ENCODE measurements around the gene NRXN3.

The NRXN3 gene

DNA sequence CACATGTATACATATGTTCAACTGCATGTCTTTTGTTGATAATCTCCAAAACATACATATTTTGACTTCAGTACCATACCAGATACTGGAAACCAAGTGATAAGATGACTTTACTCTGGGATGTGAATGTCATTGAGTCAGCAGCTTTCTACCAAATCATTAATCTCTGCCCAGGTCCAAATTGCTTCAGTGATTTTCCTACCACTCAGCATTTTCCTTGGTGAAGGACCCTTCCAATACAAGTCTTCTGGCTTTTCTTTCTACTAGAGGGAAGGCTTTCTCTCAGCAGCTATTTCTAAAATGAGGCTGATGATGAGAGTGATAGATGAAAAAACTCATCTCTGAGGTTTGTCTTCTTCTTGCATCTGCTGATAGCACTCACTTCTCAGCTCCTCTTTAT, 1008.5 kb downstream of the NRXN3 start:
- no peak for DNase-seq (ENCODE audit: extremely low read depth in 1 of 2, low read depth in 1 of 2)

DNA sequence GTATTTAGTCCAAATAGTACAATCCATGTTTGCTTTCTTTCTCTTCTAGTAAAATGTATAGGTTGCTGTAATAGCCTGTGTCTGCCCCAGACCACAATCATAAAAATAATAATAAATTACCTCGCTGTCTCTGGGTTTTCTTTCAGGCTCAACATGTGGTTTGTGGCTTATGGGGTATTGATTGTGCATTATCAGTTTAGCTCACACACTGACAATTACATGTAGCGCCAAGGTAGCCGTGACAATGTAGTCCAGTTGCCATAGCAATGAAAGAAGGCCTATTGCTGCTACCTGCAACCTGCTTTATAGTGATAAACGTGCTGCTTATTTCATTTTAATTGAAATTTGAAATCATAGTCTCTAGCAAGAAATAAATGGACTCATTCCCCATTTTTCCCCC, 1009.8 kb downstream of the NRXN3 start:
- no peak for DNase-seq (ENCODE audit: extremely low read depth in 1 of 2, low read depth in 1 of 2)

DNA sequence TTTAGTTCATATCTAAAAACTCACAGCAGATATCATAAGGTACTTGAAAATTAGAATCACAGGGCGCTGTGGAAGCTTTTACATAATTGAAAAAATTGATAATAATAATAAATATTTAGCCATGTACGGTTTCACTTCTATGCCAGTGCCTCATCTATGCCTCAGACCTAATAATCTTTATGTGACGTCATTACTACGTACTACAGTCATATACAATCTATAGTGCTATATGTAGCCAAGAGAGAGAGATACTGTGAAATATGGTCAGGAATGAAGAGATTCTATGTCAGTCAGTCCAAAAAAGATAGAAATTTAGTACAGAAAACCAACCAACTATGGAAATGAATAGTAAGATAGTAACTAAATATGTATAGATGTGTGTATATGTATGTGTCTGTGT, 1010.5 kb downstream of the NRXN3 start:
- no peak for DNase-seq (ENCODE audit: extremely low read depth in 1 of 2, low read depth in 1 of 2)

DNA sequence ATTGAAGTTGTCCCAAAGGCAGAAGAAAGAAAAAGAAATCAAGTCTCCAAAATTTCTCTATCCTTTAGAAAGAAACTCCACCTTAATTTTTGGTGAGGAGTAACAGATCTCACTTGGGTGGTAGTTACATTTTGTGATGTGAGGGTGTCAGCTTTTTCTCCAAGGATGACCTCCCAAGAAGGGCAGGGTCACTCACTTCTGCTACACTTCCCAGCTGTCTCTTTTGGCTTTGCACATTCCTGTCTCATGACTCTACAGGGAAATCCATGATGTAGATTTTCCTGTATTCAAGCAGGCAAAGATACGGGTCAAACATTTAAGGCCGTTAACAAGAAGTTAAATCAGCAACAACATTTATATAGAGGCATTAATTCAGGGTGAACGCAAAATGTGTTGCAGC, 1016.4 kb downstream of the NRXN3 start:
- DNase-seq (ENCODE audit: extremely low read depth in 1 of 2, low read depth in 1 of 2) = no peak

GRCh38 chr14:79193689-79194477, 1023.7 kb downstream of the NRXN3 start:
- no peak for DNase-seq (ENCODE audit: extremely low read depth in 1 of 2, low read depth in 1 of 2)

- DNase-seq (ENCODE audit: extremely low read depth in 1 of 2, low read depth in 1 of 2) = no peak
Observed at GRCh38 chr14:79196216-79196615, 1026.0 kb downstream of the NRXN3 start.

GRCh38 chr14:79197516-79197915, 1027.3 kb downstream of the NRXN3 start:
- DNase-seq (ENCODE audit: extremely low read depth in 1 of 2, low read depth in 1 of 2) = no peak

DNA sequence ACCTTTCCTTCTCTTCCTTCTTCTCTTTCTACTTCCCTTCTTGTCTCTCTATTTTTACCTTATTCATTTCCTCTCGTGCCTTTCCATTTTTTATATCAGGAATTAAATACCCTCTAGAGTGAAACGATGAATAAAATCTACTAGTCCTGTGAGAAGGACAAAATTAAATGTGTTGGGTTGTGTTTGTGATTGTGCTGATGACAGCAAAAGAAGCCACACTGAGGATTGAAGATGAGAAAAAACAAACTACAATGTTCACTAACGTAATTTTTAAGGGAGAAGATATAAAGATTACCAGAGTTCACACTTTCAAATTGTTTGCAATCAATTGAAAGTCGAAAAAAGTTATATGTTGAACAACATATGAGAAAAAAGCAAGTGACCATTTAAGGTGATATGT, 1029.0 kb downstream of the NRXN3 start:
- no peak for DNase-seq (ENCODE audit: extremely low read depth in 1 of 2, low read depth in 1 of 2)

- no peak for DNase-seq (ENCODE audit: extremely low read depth in 1 of 2, low read depth in 1 of 2)
Observed at GRCh38 chr14:79201564-79202207, 1031.5 kb downstream of the NRXN3 start.

DNA sequence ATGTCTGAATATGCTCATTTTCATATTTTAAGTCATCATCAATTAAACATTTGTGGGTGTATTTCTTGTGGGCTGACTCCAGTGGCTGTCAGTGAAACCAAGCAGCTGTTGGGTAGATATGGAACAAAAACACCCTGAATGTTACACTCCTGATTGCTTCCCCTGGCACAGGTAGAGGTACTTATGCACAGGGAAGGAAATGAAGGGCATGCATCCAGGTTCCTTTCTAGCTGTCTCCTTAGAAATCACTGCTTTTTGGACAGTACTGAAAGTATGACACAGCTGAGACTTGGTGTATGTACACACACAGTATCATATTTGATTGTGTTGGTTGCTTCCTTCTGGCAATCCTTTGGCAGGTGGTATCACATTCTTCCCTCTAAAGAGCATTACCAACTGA, 1034.4 kb downstream of the NRXN3 start:
- DNase-seq (ENCODE audit: extremely low read depth in 1 of 2, low read depth in 1 of 2) = no peak

DNA sequence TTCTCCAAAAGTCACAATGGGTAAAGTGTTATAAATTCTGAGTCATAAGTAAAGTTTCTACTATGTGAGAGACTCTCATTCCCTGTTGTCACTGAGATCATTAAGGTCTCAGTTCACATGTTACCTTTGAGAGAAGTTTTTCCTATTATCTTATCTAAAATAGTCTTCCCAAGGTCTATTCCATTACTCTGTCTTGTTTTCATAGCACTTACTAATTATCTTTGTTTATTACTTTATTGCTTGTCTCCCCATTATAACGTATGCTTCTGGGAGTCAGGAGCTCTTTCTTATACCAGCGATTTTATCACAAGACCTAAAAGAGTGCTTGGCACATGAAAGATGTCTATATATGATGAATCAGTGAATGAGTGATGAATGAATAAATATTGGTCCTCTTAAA, 1039.2 kb downstream of the NRXN3 start:
- DNase-seq (ENCODE audit: extremely low read depth in 1 of 2, low read depth in 1 of 2) = no peak

DNA sequence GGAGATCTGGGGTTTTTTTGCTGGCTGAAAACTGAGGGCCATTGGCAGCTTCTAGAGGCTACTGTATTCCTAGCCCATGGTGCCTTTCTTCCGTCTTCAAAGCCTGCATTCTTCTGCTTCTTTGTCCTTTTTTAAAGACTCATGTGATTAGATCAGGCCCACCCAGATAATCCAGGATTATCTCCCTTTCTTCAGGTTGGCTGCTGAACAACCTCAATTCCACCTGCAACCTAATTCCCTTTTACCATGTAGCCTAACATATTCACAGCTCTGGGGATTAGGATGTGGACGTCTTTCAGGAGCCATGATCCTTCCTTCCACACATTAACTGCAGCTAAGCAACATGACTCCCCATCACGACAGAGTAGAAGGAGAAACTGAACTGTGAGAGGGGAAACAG, 1055.6 kb downstream of the NRXN3 start:
- no peak for DNase-seq (ENCODE audit: extremely low read depth in 1 of 2, low read depth in 1 of 2)

GRCh38 chr14:79229383-79229909, 1059.3 kb downstream of the NRXN3 start:
- no peak for DNase-seq (ENCODE audit: extremely low read depth in 1 of 2, low read depth in 1 of 2)

DNA sequence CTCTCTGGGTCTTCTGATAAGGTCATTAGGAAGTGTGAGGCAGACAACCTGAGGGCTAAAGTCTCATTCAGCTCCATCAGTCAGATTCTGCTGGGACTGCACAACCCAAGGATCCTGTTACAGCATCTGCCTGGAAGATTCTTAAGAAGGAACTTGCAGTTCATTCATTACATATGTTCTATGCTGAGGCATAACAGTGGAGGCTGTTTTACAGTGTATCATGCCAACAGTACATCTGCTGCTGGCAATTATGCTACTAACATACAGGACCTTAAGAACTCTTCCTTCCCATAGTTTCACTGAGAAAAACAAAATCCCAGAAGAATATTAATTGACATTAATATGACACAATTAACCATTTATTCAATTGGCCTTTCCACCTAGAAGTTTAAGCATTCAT, 1072.5 kb downstream of the NRXN3 start:
- DNase-seq (ENCODE audit: extremely low read depth in 1 of 2, low read depth in 1 of 2) = no peak

DNA sequence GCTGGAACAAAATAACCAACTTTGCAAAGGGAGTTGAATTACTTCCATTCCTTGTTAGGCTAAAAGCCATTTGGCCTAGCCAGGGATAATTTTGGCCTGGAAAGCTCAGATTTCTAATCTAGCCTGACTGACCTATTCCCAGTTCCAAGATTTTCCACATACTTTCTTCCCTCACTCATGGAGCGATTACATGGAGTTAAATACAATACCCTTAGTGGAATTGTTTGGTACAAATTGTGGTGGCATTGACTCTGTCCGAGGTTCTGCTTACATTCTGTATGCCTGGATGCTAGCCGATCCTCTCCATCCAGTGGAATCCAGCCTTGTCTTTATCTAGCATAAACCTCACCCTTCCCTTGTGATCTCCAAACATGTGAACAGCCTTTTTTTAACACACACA, 1076.0 kb downstream of the NRXN3 start:
- no peak for DNase-seq (ENCODE audit: extremely low read depth in 1 of 2, low read depth in 1 of 2)

DNA sequence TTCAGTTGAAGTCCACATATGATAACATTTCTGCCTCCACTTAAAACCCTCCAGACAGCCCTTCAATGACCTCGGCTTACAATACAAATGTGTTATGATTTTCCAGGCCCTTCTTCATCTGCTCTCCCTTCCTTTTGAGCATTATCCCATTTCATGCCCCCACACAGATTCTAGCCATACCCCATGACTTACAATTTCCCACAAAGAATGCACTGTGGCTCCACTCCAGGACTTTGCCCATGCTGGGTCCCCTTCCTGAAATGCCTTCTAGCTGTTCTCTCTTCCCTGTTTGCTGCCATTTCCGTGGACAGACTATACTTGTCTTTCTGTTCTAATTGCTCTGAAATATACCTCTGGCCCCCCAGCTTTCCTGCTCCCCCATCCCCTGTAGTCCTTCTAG, 1078.0 kb downstream of the NRXN3 start:
- DNase-seq (ENCODE audit: extremely low read depth in 1 of 2, low read depth in 1 of 2) = no peak

DNA sequence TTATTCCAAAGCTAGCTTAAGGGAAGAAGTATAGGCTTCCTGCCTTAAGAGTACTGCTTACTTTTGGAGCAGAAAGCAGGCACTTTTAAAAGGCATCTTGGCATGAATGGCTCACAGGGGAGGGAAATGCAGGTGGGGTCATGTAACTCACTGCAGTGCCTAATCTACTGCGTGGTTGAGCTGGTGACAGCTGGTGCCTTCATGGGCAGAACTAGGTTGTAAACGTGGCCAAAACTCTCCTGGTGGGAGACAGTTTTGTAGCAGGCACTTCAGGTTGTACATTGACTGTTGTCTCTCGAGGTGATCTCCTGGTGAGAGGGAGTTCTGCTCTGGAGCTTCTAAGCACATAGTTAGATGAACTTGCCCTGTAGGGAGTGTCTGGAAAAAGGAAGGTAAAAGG, 1078.6 kb downstream of the NRXN3 start:
- no peak for DNase-seq (ENCODE audit: extremely low read depth in 1 of 2, low read depth in 1 of 2)

DNA sequence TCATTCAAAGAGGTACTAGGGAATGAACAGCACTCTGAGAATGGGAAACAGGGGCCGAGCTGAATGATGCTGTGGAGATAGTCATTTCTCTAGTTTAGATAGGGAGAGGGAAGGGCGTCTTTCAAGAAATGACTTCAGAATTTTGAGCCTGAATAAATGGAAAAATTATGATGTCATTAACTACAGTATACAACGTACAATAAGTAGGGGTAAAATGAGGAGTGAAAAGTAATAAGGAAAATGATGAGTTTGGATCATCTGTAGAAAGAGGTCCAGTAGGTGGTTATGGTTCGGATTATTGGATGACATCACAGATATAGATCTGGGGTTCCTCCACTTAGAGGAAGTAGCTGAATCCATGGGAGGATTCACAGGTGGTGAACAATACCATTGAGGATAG, 1081.1 kb downstream of the NRXN3 start:
- no peak for DNase-seq (ENCODE audit: extremely low read depth in 1 of 2, low read depth in 1 of 2)

DNA sequence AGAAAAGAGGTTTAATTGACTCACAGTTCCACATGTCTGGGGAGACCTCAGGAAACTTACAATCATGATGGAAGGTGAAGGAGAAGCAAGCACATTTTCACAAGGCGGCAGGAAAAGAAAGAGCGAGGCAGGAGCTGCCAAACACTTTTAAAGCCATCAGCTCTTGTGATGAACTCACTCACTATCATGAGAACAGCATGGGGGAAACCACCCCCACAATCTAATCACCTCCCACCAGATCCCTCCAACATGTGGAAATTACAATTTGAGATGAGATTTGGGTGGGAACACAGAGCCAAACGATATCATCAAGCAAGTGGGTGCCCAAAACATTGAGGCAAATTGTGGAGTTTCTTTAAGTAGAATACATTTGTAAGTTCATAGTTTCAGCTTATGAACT, 1083.4 kb downstream of the NRXN3 start:
- DNase-seq (ENCODE audit: extremely low read depth in 1 of 2, low read depth in 1 of 2) = no peak

- DNase-seq (ENCODE audit: extremely low read depth in 1 of 2, low read depth in 1 of 2) = no peak
Observed at GRCh38 chr14:79254069-79254775, 1084.0 kb downstream of the NRXN3 start.

- DNase-seq (ENCODE audit: extremely low read depth in 1 of 2, low read depth in 1 of 2) = no peak
Observed at GRCh38 chr14:79256380-79256779, 1086.2 kb downstream of the NRXN3 start.

GRCh38 chr14:79260406-79260805, 1090.2 kb downstream of the NRXN3 start:
- no peak for DNase-seq (ENCODE audit: extremely low read depth in 1 of 2, low read depth in 1 of 2)
